GM18502 (cell line): ENCODE results near the gene TEX14.
"Not testable (repeated sequence)": the region's sequence is repeated elsewhere in the genome, so short reads cannot be mapped to it uniquely, and the experiment has no call there.

Source experiments
- ATAC-seq: cut with Tn5 transposase; IDR thresholded peaks from one replicate; pipeline ENCODE4 v1.9.1; 2021; ENCODE audit warnings: mild to moderate bottlenecking; ENCODE audit not compliant: unreplicated experiment, poor library complexity

TEX14 gene

DNA sequence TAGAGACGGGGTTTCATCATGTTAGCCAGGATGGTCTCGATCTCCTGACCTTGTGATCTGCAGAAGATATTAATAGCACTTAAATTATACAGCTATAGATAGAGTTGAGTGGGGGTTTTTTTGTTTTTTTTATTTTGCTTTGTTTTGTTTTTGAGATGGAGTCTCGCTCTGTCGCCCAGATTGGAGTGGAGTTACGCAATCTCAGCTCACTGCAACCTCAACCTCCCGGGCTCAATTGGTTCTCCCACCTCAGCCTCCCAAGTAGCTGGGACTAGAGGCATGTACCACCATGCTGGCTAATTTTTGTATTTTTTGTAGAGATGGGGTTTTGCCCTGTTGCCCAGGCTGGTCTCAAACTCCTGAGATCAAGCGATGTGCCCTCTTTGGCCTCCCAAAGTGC, 1.8 kb downstream of the TEX14 start:
- ATAC-seq, result not testable (repeated sequence)

- ATAC-seq, result no peak
These were observed 3.3 kb downstream of the TEX14 start for GRCh38 chr17:58688521-58688920.

DNA sequence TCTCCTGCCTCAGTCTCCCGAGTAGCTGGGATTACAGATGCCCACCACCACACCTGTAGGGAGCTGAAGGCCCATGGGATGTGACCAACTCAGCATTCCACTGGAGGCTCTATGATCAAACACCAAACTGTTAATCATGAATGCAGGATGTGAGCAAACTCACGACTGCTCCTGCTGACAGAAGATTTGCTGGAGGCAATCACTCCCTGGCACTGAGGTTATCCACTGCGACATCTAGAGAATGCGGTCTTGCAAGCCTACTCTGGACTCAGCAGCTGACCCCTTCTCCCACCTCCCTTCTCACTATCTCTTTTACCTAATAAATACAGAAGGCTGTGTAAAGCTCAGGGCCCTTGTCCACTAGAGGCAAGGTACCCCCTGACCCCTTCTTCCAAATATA, 4.9 kb downstream of the TEX14 start:
- ATAC-seq, result no peak

DNA sequence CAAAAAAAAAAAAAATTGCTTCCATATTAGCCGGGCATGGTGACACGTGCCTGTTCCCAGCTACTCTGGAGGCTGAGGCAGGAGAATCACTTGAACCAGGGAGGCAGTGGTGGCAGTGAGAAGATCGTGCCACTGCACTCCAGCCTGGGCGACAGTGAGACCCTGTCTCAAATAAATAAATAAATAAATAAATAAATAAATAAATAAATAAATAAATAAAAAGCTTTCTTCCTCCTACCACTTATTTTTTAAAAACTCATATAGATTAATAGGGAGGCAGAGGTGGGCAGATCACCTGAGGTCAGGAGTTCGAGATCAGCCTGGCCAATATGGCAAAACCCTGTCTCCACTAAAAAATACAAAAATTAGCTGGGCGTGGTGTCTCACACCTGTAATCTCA, 7.4 kb downstream of the TEX14 start:
- ATAC-seq, result not testable (repeated sequence)

GRCh38 chr17:58684003-58684402, 7.8 kb downstream of the TEX14 start:
- no peak for ATAC-seq

DNA sequence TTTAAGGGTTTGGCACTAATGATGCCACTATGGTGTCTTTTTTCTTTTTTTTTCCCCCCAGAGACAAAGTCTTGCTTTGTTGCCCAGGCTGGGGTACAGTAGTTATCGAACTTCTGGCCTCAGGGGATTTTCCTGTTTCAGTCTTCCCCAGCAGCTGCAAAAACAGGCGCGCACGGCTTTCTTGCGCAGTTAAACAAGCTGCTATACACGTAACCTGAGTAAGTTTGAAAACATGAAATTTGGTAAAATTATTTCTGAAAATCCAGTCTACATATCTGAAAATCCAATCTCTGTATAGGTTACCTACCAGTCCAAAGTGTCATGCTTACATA, 11.8 kb downstream of the TEX14 start:
- ATAC-seq, result no peak

GRCh38 chr17:58679263-58680037, 12.4 kb downstream of the TEX14 start:
- no peak for ATAC-seq

DNA sequence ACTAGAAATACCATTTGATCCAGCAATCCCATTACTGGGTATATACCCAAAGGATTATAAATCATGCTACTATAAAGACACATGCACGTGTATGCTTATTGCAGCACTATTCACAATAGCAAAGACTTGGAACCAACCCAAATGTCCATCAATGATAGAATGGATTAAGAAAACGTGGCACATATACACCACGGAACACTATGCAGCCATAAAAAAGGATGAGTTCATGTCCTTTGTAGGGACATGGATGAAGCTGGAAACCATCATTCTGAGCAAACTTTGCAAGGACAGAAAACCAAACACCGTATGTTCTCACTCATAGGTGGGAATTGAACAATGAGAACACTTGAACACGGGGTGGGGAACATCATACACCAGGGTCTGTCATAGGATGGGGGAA, 13.6 kb downstream of the TEX14 start:
- ATAC-seq, result not testable (repeated sequence)

- ATAC-seq, result no peak
These were observed 14.5 kb downstream of the TEX14 start for GRCh38 chr17:58677194-58677880.

DNA sequence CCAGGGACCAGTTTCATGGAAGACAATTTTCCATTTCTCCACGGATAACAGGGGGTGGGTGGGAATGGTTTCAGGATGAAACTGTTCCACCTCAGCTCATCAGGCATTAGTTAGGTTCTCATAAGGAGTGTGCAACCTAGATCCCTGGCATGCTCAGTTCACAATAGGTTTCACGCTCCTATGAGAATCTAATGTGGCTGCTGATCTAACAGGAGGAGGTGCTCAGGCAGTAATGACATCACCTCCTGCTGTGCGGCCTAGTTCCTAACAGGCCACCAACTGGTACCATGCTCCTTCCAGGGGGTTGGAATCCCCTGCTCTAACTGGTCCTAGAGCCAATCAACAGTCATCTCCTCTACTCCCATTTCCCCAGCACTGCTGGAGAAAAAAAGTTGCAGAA, 19.9 kb downstream of the TEX14 start:
- ATAC-seq, result no peak

GRCh38 chr17:58669853-58670252, 22.0 kb downstream of the TEX14 start:
- no peak for ATAC-seq

DNA sequence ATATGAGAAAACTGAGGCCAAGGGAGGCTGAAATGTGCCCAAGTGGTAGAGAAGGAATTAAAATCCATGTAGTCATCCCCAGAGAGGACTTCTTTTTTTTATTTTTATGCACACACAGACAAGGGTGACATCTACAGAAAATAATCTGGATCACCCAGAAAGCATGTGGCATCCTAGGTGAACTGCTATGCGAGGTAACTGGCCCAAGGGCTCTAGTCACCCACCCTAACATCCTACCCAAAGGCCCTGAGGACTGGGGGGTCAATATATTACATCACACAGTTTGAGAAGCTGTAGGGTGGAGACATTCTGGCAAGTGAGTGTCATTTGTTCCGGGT, 23.3 kb downstream of the TEX14 start:
- no peak for ATAC-seq

- ATAC-seq, result no peak
These were observed 23.8 kb downstream of the TEX14 start for GRCh38 chr17:58667934-58668597.

DNA sequence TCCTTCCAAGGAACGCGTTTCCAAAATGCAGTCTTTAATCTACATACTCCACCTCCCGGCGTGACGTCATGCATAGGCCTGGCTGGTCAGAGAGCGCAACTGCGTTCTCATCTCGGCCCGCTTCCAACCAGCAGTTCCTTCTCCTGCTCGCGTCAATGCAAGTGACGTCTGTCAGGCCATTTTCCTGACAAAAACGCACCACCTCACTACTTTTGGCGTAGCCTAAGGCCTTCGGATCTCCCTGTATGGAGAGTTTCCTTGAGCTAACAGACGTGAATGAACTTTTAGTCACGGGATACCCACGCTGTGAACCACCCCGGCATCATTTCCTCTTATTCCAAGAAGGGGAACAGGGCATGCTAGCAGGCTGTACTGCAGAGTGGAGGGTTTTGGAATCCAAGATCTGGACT, 25.0 kb downstream of the TEX14 start:
- ATAC-seq, result no peak

DNA sequence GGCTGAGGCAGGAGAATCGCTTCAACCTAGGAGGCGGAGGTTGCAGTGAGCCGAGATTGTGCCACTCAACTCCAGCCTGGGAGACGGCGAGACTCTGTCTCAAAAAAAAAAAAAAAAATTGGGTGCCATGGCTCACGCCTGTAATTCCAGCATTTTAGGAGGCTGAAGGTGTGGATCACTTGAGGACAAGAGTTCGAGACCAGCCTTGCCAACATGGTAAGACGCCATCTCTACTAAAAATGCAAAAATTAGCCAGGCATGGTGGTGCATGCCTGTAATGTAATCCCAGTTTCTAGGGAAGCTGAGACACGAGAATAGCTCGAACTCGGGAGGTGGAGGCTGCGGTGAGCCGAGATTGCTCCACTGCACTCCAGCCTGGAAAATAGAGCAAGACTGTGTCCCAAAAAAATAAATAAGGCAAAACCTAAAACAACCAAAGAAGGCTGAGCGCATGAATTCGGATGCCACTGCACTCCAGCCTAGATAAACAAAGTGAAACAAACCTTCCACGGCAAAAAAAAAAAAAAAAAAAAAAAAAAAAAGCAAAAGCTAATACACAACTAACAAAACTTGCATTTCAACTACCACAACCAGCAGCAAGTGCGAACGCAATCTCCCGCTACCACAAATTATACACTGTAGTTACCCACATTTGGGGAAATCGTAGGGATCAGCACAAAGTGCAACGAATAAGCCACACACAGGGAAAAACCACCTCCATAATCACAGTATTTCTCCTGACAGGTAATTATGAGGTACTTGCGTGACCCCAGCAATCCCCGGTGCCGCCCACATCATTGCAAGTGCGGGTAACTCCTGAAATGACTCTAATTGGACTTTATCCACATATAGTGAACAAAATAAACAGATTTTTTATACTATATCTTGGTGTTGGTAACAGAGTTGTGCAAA, 25.6 kb downstream of the TEX14 start:
- no peak for ATAC-seq

DNA sequence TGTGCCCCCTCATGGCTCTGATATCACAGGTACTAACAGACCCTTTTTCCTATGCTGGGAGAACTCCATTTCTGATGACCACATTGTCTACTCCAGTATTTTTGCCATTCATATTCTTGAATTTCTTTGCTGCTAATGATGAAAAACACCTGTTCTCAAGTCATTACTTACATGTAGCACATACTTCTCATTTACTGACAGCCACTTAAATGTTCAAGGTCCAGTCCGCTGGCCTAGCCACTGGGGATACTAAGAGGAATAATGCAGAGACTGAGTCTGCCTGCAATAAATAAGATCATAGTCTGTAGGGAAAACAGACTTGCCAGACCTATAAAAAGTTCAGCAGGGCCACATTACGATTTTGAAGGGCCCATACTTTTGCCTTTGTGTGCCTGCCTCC, 27.5 kb downstream of the TEX14 start:
- no peak for ATAC-seq

DNA sequence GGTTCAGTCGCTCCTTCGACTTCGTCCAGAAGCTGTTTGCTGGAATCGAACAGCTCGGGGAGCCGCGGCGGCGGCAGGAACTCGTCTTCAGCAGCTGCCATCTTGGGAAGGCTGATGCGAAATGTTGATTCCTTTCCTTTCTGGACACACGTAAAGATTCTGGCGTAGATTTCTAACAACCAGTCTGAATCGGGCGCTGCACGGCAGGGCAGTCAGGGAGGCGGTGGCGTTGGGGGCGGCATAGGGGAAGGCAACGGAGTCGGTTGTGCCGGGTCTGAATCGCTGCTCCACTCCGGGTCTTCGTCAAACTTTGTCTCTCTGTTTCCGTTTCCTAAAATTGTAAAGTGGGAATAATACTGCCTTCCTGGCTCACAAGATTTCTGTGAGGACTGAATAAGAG, 30.3 kb downstream of the TEX14 start:
- no peak for ATAC-seq

DNA sequence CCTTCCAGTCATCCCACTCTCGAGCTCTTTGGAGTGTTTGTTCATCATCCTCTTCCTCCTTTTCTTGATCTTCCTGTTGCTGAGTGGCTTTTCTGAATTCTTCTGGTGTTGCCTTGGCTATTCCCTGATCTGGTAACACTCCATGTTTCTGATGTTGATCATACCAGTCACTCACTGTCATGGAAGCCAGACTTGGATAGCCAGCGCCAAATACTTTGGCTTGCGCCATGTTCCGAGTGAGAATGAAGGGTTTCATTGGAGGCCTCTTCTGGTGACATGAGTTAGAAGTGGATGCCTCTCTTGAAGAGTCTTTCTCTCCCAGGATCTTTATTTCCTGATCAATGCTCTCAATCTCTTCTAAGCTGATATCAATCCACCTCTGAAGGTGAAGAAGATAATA, 31.2 kb downstream of the TEX14 start:
- no peak for ATAC-seq

DNA sequence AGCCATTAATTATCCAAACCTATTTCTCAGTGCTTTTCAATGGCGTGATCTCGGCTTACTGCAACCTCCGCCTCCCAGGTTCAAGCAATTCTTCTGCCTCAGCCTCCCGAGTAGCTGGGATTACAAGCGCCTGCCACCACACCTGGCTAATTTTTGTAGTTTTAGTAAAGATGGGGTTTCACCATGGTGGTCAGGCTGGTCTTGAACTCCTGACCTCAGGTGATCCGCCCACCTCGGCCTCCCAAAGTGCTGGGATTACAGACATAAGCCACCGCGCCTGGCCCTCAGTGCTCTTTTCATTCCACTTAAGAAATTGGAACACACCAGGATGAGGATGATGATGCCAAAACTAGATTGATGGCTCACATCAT, 32.1 kb downstream of the TEX14 start:
- not testable (repeated sequence) for ATAC-seq

DNA sequence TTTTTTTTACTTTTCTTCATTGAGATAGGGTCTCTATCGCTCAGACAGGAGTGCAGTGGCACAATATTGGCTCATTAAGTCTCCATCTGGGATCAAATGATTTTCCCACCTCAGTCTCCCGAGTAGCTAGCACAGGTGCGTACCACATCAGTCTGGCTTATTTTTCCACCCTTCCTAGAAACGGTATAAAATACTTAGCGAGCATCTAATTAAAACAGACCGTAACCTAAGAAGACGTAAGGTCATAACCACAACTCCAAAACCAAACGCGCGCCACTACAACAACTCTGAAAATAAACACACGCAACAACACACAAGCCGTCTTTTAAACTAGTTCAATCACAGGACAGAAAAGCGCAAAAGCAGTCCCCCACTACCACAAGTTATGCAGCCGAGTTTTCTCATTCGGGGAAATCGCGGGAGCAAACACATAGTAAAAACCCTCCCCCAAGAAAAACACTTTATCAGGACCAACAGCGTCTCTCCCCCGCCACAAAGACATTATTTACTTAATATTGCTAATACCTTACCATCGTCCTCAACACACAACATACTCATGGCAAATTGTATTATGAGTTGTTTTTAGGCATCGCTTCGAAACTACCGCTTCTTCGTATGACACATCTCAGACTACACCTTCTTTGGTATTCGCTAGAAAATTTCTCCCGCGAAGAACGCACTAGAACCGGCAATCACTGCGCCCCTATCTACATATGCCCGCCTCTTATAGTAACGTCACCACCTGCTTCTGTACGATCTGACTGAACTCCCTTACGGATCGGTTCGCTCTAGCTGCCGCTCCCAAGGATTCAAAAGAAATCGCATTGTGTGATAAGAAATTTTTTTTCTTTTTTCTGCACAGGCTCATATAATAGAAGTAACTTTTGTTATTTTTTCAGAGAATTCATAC, 32.8 kb downstream of the TEX14 start:
- ATAC-seq, result peak; percentile 81
